Panc1 (cell line): Measurements from ENCODE around the gene SEPTIN2. TPM values are rescaled to one million over a fixed set of nuclear protein-coding genes. Genes with fewer than 3 reads are reported as not detected.

Experiments
- ATAC-seq: fragments of 200-7000 bp; cut with Tn5 transposase; 2 replicates; pipeline ENCODE4 v1.9.1; 2020; ENCODE audit warnings: mild to moderate bottlenecking, moderate library complexity
- BruUV-seq: library from RNA; stranded (reverse); fragments of 400-500 nt; replicated peaks from 2 replicates; lab custom pipeline; 2021; lab: Mats Ljungman, UMichigan
- CTCF ChIA-PET: fragments of 300-600 bp; sonication (Branson Sonifier 250); formaldehyde crosslinking; loops from one replicate; lab custom pipeline; 2022; ENCODE audit warnings: antibody characterized with exemption; lab: Charles Lee
- POLR2A ChIA-PET: fragments of 300-600 bp; sonication (Branson Sonifier 250); formaldehyde crosslinking; loops from one replicate; lab custom pipeline; 2022; ENCODE audit warnings: antibody characterized with exemption; lab: Charles Lee
- DNase-seq: peaks from one replicate; pipeline ENCODE4 v3.0.0-alpha.2; 2010; ENCODE audit warnings: low read depth, low spot score
- H3K27ac ChIP-seq: 2 replicates; pipeline ENCODE4 v1.5.1; 2011; ENCODE audit warnings: mild to moderate bottlenecking, low read length, inconsistent platforms
- H3K27me3 ChIP-seq: fragments of 200-500 bp; sonication (Bioruptor generic); 2 replicates; pipeline ENCODE4 v1.6.0; 2014; ENCODE audit warnings: low read length, inconsistent platforms; ENCODE audit not compliant: control insufficient read depth, insufficient read depth
- H3K36me3 ChIP-seq: fragments of 200-500 bp; sonication (Bioruptor generic); 2 replicates; pipeline ENCODE4 v1.5.1; 2014; ENCODE audit warnings: inconsistent platforms, mild to moderate bottlenecking, low read length, moderate library complexity; ENCODE audit not compliant: control insufficient read depth, insufficient read depth
- H3K4me1 ChIP-seq: 2 replicates; pipeline ENCODE4 v1.5.1; 2011; ENCODE audit warnings: inconsistent platforms, mild to moderate bottlenecking, low read length, moderate library complexity; ENCODE audit not compliant: control insufficient read depth, insufficient read depth
- H3K4me3 ChIP-seq, 2 experiments: 2 replicates each; pipeline ENCODE4 v1.5.1; 2011 to 2012; ENCODE audit warnings: low read depth in 2 of 2, low read length in 2 of 2, mild to moderate bottlenecking in 2 of 2, inconsistent platforms in 1 of 2, moderate library complexity in 1 of 2
- H3K9me3 ChIP-seq: fragments of 200-500 bp; sonication (Bioruptor generic); 2 replicates; pipeline ENCODE4 v1.5.1; 2014; ENCODE audit warnings: low read depth, mild to moderate bottlenecking, inconsistent platforms, low read length, moderate library complexity; ENCODE audit not compliant: control insufficient read depth, insufficient read depth
- POLR2AphosphoS5 ChIP-seq: IDR thresholded peaks from 2 replicates; pipeline ENCODE4 v1.6.1; 2012; ENCODE audit warnings: mild to moderate bottlenecking, low read depth, low read length, moderate library complexity
- SIN3A ChIP-seq: IDR thresholded peaks from 2 replicates; pipeline ENCODE4 v1.6.1; 2012; ENCODE audit warnings: low read depth, mild to moderate bottlenecking, low read length, moderate library complexity, borderline replicate concordance; ENCODE audit not compliant: insufficient read depth
- TCF7L2 ChIP-seq: IDR thresholded peaks from 2 replicates; pipeline ENCODE4 v1.6.1; 2011; ENCODE audit warnings: mild to moderate bottlenecking, low read depth, low read length, inconsistent platforms
- in situ Hi-C: cut with HindIII; loops from 2 replicates; pipeline ENCODE4 v1.10.0; 2016; ENCODE audit warnings: low sequenced_read_pairs, low pct_unique_long_range_greater_than_20kb
- intact Hi-C: fragments of 100-400 bp; cut with micrococcal nuclease; formaldehyde crosslinking; loops from one replicate; pipeline ENCODE4 v1.10.0; 2022; ENCODE audit not compliant: unreplicated experiment
- total RNA-seq: library from RNA; stranded (reverse); gene quantifications from one replicate; pipeline ENCODE4 v1.2.1, GENCODE V29; 2021; ENCODE audit not compliant: unreplicated experiment
- TF ChIP-seq, protein P1 (sequence below): fragments of 450-650 bp; IDR thresholded peaks from 2 replicates; pipeline ENCODE4 v1.5.1; 2017; ENCODE audit warnings: mild to moderate bottlenecking
- TF ChIP-seq, protein P2 (sequence below), 2 experiments: IDR thresholded peaks; 2 replicates each; pipeline ENCODE4 v1.6.1; 2011 to 2012; ENCODE audit warnings: low read depth in 2 of 2, control low read depth in 1 of 2, low read length in 1 of 2, mild to moderate bottlenecking in 1 of 2, moderate library complexity in 1 of 2; ENCODE audit not compliant: insufficient read depth in 1 of 2

SEPTIN2 gene
- total RNA-seq, 1 experiment from 2014 or later, result 303 TPM

DNA sequence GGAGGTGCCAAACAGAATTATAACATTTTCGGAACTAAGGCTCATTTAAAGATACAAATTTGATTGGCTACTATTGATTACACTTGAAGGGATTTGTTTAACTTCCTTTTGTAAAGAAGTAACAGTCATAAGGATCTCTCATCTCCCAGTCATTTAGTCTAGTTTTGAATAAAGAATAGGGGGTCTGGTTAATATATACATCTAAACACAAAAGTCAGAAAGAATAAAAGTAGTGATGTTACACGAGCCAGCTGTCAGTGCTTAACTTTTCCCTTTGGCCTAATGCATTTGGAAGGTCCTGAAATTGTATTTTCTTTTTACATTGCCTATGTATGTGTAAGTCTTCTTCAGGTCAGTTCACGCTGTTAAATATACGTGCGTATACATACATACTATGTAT lies 8.1 kb downstream of the SEPTIN2 start:
- DNase-seq (no peak), ATAC-seq (no peak)
- TF ChIP-seq SIN3A (no peak), POLR2AphosphoS5 (no peak), TCF7L2 (no peak)
- TF ChIP-seq, protein P1, sequence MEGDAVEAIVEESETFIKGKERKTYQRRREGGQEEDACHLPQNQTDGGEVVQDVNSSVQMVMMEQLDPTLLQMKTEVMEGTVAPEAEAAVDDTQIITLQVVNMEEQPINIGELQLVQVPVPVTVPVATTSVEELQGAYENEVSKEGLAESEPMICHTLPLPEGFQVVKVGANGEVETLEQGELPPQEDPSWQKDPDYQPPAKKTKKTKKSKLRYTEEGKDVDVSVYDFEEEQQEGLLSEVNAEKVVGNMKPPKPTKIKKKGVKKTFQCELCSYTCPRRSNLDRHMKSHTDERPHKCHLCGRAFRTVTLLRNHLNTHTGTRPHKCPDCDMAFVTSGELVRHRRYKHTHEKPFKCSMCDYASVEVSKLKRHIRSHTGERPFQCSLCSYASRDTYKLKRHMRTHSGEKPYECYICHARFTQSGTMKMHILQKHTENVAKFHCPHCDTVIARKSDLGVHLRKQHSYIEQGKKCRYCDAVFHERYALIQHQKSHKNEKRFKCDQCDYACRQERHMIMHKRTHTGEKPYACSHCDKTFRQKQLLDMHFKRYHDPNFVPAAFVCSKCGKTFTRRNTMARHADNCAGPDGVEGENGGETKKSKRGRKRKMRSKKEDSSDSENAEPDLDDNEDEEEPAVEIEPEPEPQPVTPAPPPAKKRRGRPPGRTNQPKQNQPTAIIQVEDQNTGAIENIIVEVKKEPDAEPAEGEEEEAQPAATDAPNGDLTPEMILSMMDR, result no peak
- Histone ChIP-seq H3K27me3 (no peaks in the 10 kb centered on the region), H3K4me3 (no peak overlapping the region), H3K36me3 (peaks cover 17% of the 10 kb centered on the region), H3K4me1 (peaks cover 20% of the 10 kb centered on the region), H3K9me3 (no peaks in the 10 kb centered on the region), H3K27ac (no peak overlapping the region)
- POLR2A ChIA-PET, result no interaction called here
- intact Hi-C loops (no loop called here), in situ Hi-C loops (no loop called here)
- no TSS peak for BruUV-seq
- CTCF ChIA-PET, result no interaction called here

DNA sequence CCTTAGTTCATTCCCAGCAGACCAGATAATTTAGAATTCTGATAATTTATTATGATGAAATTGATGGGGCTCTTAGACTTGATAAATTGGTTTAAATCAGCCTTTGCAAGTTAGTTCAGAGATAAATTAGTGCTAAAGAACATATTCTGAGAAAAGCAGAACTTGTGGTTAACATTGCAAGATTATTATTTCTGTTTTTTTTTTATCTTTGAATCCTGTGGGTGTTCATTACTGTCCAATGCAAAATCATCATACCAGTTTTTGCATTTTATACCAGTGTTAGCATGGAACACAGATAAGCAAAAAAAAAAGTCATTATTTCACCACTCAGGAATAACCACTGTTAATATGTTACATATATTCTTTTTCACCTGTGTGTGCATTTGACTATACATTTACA lies 9.1 kb downstream of the SEPTIN2 start:
- in situ Hi-C loops, result no loop called here
- POLR2A ChIA-PET, result no interaction called here
- peaks cover 17% of the 10 kb centered on the region for H3K36me3 ChIP-seq

More for the DNA sequence above, 9.1 kb downstream of the SEPTIN2 start:
- no TSS peak for BruUV-seq
- Histone ChIP-seq H3K4me3 (no peak overlapping the region), H3K27me3 (no peaks in the 10 kb centered on the region), H3K27ac (no peak overlapping the region), H3K4me1 (peaks cover 20% of the 10 kb centered on the region), H3K9me3 (no peaks in the 10 kb centered on the region)
- TF ChIP-seq TCF7L2 (no peak), SIN3A (no peak), POLR2AphosphoS5 (no peak)
- TF ChIP-seq, protein P1, result no peak
- TF ChIP-seq, protein P2, sequence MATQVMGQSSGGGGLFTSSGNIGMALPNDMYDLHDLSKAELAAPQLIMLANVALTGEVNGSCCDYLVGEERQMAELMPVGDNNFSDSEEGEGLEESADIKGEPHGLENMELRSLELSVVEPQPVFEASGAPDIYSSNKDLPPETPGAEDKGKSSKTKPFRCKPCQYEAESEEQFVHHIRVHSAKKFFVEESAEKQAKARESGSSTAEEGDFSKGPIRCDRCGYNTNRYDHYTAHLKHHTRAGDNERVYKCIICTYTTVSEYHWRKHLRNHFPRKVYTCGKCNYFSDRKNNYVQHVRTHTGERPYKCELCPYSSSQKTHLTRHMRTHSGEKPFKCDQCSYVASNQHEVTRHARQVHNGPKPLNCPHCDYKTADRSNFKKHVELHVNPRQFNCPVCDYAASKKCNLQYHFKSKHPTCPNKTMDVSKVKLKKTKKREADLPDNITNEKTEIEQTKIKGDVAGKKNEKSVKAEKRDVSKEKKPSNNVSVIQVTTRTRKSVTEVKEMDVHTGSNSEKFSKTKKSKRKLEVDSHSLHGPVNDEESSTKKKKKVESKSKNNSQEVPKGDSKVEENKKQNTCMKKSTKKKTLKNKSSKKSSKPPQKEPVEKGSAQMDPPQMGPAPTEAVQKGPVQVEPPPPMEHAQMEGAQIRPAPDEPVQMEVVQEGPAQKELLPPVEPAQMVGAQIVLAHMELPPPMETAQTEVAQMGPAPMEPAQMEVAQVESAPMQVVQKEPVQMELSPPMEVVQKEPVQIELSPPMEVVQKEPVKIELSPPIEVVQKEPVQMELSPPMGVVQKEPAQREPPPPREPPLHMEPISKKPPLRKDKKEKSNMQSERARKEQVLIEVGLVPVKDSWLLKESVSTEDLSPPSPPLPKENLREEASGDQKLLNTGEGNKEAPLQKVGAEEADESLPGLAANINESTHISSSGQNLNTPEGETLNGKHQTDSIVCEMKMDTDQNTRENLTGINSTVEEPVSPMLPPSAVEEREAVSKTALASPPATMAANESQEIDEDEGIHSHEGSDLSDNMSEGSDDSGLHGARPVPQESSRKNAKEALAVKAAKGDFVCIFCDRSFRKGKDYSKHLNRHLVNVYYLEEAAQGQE (IDR thresholded peaks at IDR 0.05; ENCODE audit: insufficient read depth in 1 of 2, low read depth in 2 of 2, low read length in 1 of 2), result no peak
- CTCF ChIA-PET, result interaction anchor here (0.7 kb wide), 1 partner anchor 9 kb away, joined by 7 read pairs; no protein-coding TSS in a partner anchor
- no peak for DNase-seq
- ATAC-seq, result no peak
- intact Hi-C loops, result no loop called here
